Glomerular endothelial cell (primary cell): Measurements from ENCODE around the gene HSD3B2. TPM values are rescaled to one million over a fixed set of nuclear protein-coding genes. Genes with fewer than 3 reads are reported as not detected.
"Not testable (repeated sequence)": the region's sequence is repeated elsewhere in the genome, so short reads cannot be mapped to it uniquely, and the experiment has no call there.

ENCODE experiments used
- DNase-seq: peaks from one replicate; pipeline ENCODE4 v3.0.0-alpha.2; 2011; ENCODE audit warnings: low read depth, low spot score; ENCODE audit errors: extremely low read depth
- total RNA-seq: library from RNA; depleted of rRNA; stranded (reverse); fragments of >200 nt; gene quantifications from 2 replicates; pipeline ENCODE4 v1.2.3, GENCODE V29; 2015

HSD3B2 gene
- total RNA-seq = not detected in 2 replicates

- DNase-seq = no peak
These were observed at the start of gene HSD3B2 for GRCh38 chr1:119414950-119415349. Gene HSD3B2, plus strand, starts transcription at chr1:119415150. Its CDS starts 270 bp downstream, at chr1:119415420.

DNA sequence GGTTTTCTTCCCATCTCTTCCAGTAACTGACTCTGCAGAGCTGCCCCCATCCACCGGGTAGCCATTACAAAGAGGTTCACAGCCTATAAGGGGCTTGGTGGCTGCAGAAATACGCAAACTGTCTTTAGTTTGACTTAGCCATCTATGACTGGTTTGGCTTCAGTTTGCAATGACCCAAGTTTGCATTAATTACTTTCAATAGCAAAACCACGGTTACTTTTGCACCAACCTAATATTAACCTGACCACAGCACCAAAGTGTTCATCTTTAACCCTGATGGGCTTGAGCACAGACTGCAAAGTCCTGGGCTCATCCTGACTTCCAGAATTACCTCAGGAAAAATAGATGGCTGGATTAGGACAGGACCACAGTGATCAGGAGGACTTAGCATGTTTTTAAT lies 48.5 kb upstream of the HSD3B2 start:
- DNase-seq = no peak

DNA sequence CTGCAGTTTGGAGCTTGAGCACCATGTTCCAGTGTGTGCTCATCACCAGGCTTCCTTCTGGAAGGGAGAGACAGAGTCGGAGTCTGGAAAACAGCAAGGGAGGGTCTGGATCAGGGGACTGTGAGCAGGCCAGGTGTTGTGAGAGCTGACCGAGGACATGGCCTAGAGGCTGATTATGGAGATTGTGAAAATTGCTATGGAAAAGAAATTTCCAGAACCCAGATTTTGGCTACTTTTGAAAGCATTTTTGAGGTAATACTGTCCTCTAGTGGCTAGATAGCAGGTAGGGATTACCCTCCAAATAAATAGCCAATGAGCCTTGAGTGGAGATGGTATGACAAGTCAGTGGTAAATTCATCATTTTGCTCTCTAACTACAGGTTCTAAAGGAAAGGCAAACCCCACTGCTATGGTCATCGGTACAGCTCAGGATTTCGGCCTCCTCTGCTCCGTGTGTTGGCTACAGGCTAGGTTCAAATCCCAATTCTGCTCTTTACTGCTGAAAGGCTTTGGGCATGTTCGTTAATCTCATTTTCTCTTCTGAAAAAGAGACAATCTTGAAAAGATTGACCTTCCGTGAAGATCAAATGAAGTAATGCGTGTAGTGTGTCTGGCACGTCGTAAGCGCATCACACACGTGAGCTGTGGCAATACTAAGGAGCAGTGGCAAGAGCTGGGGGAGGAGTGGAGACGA lies 47.4 kb upstream of the HSD3B2 start:
- peak; percentile 20 for DNase-seq

DNA sequence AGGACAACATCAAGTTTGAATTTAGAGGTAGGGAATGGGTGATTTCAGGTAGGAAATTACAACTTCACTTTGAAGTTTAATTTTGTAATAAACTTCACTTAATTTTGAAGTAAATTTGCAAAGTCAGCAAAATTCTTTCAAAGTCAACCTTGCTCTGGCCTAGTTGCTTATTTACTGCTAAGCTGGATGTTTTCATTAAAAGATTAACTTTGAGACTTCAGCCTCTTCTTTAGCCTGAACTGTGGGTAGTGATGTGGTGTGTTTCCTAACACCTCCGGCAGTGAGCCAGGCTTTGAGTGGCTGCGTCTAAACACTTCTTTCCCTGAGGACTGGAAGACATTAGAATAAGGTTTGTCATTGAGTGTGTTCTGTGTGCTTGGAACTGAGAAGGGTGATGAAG lies 46.4 kb upstream of the HSD3B2 start, which contains the start of gene HAO2:
TSS of gene HAO2 (plus strand) at position 232 of the 400 bp plus-strand sequence. CDS start 12,301 bp downstream, outside the sequence.
- DNase-seq = no peak

DNA sequence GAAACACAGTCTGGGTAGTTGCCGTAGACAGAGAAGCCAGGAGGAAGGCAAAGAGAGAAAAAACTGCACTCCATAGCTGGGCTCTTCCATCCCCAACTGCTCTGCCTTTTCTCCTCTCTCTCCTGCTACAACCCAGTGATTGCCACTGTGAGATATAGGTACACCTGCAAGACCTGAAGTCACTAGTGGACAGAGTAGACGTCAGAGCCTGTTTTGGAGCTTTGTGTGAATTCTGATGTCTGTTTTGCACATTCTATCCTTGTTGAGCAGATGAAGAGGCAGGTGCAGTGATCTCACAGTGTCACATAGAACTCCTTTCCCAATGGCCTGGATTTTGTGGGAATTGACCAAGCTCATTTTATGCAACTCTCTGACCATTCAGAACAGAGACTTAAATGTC lies 44.2 kb upstream of the HSD3B2 start:
- DNase-seq = no peak

GRCh38 chr1:119371815-119372214 lies 43.1 kb upstream of the HSD3B2 start:
- DNase-seq = no peak

- no peak for DNase-seq
These were observed 42.4 kb upstream of the HSD3B2 start for GRCh38 chr1:119372503-119373086.

- no peak for DNase-seq
These were observed 41.5 kb upstream of the HSD3B2 start for GRCh38 chr1:119373465-119373864.

- no peak for DNase-seq
These were observed 40.6 kb upstream of the HSD3B2 start for GRCh38 chr1:119374208-119374874.

- no peak for DNase-seq
These were observed 39.6 kb upstream of the HSD3B2 start for GRCh38 chr1:119375366-119375765.

- DNase-seq = no peak
These were observed 38.4 kb upstream of the HSD3B2 start for GRCh38 chr1:119376594-119376993.

GRCh38 chr1:119377594-119377993 lies 37.4 kb upstream of the HSD3B2 start:
- DNase-seq = not testable (repeated sequence)

- no peak for DNase-seq
These were observed 35.8 kb upstream of the HSD3B2 start for GRCh38 chr1:119379117-119379516.

DNA sequence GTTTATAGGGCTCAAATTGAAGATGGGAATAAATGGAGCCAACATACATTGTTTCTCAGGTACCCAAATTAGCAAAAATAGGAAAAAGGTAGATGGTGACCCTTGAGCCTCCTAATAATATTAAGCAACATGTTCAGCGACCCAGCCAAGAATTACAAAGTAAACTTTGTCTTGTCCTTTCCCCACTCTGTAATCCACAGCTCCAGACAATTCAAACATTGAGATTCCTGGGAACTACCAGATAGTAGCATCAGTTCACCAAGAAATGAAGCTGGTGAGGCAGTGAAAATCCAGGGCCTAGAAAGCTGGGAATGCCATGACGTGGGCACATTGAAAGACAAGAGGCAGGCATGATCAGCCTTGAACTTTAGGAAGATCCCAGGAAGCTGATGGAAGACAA lies 34.6 kb upstream of the HSD3B2 start:
- no peak for DNase-seq

DNA sequence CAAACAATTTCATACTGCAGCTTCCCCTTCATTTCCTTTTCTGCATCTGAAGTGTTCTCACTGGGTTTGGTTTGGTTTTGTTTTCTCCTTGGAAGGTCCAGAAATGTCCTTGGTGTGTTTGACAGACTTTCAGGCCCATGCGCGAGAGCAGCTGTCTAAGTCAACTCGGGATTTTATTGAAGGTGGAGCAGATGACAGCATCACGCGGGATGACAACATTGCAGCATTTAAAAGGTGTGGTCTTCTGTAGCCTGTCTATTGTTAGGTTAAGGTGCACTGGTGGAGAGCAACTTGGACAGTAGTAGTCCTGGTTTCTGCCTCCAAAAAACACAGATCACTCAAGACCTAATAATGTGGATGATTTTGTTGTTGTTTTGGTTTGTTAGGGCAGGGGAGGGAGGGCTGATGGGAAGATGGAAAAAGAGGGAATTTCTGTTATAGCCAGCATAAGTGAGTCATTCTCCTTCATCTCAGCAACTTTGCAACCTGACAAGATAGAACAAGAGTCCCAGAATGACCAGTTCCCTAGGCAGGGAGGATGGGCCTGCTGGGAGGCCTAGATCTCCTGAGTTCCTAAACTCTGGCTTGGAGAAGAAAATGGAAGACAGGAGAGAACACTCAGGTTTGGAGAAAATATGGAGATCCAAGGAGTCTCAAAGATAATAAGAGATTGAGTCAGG lies 33.8 kb upstream of the HSD3B2 start:
- no peak for DNase-seq

- DNase-seq = no peak
These were observed 30.4 kb upstream of the HSD3B2 start for GRCh38 chr1:119384591-119384990.

GRCh38 chr1:119385650-119386049 lies 29.3 kb upstream of the HSD3B2 start:
- no peak for DNase-seq

- DNase-seq = no peak
These were observed 27.1 kb upstream of the HSD3B2 start for GRCh38 chr1:119387858-119388257.

GRCh38 chr1:119388450-119388849 lies 26.5 kb upstream of the HSD3B2 start:
- no peak for DNase-seq

DNA sequence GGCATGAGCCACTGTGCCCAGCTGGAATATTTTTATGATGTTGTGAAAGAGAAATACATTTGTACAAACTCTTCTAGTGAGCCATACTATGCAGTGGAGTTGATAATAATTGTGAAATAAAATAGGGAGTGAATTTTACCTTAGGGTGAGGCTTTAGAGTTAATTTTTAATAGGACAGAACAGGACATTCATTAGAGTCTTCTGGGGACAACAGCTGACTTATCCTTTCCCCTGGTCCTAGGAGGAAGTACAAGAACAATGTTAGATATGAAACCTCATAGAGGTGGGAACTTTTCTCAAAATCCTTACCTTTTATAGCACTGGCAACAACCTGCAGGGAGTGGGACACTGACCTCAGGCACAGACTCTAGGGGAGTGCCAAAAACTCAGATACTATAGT lies 24.4 kb upstream of the HSD3B2 start:
- DNase-seq = no peak

GRCh38 chr1:119391749-119392148 lies 23.2 kb upstream of the HSD3B2 start:
- DNase-seq = no peak
